Skin epidermis (tissue), 12 donors: Measurements from ENCODE around the gene PTGS1.

ENCODE experiments used
- H3K27ac ChIP-seq, 21 experiments: fragments of 200-600 bp; sonication (generic) in 11 of 21; one replicate each; pipeline ENCODE4 v1.5.0; 2020; ENCODE audit warnings: mild to moderate bottlenecking in 3 of 21, inconsistent platforms in 2 of 21, moderate library complexity in 2 of 21
- H3K4me3 ChIP-seq, 7 experiments: fragments of 200-600 bp; sonication (generic) in 2 of 7; one replicate each; pipeline ENCODE4 v1.5.0; 2020; ENCODE audit warnings: inconsistent platforms in 2 of 7, mild to moderate bottlenecking in 2 of 7, moderate library complexity in 1 of 7

Gene PTGS1

DNA sequence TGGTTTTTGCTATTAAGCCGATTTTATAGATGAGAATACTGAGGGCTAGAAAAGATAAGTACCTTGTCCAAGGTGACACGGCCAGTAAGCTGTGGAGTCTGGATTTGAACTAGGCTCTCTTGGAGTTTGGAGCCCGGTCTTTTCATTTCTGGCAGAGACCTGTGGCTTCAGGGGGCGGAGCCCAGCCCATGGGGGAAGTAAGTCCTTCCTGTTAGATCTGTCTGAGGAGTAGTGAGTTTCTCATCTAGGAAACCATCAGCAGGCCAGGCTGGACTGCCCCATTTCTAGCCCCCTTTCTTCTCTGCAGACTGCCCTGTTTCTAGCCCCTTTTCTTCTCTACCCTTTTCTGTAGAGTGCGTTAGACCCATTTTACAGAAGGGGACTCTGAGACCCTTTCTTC lies 521 bp upstream of the PTGS1 start:
- Histone ChIP-seq H3K4me3 (peak overlapping the region; percentile 22 to 52 (median 40)), H3K27ac (peak overlapping the region in 18 of 21 experiments; percentile 11 to 85 (median 60))

GRCh38 chr9:122371846-122372245 lies 1.0 kb downstream of the PTGS1 start:
- H3K27ac ChIP-seq, result peak overlapping the region in 2 of 21 experiments; percentile 14 to 85
- H3K4me3 ChIP-seq, result peak overlapping the region in 6 of 7 experiments; percentile 37 to 52 (median 42)

- no peak overlapping the region for H3K27ac ChIP-seq
Measured at GRCh38 chr9:122372856-122373845, 2.3 kb downstream of the PTGS1 start.

GRCh38 chr9:122374885-122375420 lies 4.1 kb downstream of the PTGS1 start:
- Histone ChIP-seq H3K27ac (peak overlapping the region in 9 of 21 experiments; percentile 10 to 50 (median 18)), H3K4me3 (no peak overlapping the region)

More at GRCh38 chr9:122372856-122373845, 2.3 kb downstream of the PTGS1 start:
- H3K4me3 ChIP-seq, result no peak overlapping the region

DNA sequence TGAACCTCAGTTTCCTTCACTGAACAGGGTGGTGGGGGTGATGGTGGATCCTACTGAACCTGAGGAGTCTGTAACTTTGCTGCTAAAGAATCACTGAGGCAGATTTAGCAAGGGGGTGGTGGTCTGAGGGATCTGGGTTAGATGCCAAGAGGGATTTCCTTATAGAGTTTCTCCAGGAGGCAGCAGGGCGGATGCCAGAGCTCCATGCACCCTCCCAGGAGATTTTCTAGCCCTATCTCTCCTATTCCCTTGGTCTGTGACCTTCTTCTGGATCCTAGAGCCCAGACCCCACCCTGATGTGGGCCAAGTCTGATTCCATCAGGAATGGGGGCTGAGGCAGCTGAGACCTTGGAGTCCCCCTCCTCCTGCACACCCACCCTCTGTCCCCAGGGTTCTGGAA lies 6.0 kb downstream of the PTGS1 start:
- Histone ChIP-seq H3K27ac (peak overlapping the region in 1 of 21 experiments; percentile 14), H3K4me3 (no peak overlapping the region)

DNA sequence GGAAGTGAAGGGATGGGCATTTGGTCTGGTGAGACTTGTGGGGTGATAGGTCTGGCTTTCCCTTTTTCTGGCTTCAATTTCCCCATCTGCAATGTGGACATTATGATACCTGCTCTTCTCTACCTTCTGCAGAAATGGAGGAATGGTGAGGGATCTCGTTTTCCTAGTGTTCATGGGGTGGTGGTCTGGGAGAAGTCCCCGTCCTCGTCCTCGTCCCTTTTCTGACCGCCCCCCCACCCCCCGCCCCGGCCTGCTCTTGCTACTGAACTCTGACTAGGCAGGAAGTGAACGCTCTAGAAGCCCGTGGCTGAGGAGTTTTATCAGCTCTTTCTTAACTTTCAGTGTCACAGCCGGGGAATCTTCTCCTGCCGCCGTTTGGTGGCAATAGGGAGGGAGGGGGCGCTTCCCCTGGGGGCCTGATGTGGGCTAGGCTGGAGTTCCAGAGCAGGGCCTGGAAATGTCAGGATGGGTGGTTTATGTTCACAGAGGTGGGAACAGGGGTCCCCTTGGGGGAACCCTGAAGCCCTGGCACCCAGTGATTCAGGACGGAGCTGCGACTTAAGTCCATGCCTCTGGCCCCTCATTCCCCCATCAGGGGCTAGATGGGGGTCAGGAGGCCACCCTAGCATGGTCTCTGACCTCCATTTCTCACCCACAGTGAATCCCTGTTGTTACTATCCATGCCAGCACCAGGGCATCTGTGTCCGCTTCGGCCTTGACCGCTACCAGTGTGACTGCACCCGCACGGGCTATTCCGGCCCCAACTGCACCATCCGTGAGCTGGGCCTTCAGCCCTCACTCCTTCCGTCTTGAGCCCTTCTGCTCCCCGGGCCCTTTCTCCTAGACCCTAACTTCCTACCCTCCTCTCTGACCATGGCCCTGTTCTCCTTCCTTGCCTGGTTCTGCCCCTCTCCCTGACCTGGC lies 6.7 kb downstream of the PTGS1 start:
- no peak overlapping the region for H3K4me3 ChIP-seq
- H3K27ac ChIP-seq, result no peak overlapping the region

DNA sequence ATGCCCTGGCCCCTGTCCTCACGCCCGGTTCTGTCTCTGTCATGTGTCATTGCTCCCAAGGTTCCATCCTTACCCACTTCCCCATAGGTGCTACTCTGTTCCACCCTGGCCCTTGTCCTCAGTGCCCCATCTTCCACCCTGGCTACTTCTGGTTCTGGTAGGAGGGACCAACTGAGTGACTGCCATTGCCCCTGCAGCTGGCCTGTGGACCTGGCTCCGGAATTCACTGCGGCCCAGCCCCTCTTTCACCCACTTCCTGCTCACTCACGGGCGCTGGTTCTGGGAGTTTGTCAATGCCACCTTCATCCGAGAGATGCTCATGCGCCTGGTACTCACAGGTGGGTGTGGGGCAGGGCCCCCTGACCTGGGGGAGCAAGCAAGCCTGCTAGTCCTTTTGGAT lies 7.4 kb downstream of the PTGS1 start:
- no peak overlapping the region for H3K4me3 ChIP-seq
- no peak overlapping the region for H3K27ac ChIP-seq

- H3K27ac ChIP-seq, result no peak overlapping the region
- H3K4me3 ChIP-seq, result no peak overlapping the region
Measured at GRCh38 chr9:122379340-122379739, 8.5 kb downstream of the PTGS1 start.

DNA sequence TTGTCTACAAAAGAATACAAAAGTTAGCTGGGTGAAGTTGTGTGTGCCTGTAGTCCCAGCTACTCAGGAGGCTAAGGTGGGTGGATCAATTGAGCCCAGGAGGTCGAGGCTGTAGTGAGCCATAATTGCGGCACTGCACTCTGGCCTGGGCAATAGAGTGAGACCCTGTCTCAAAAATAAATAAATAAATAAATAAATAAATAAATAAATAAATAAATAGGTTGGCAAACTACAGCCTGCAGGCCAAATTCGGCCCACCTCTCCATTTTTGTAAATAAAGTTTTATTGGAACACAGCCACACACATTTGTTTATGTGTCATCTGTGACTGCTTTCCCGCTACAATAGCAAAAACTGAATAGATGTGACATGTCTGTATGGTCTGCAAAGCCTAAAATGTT lies 9.5 kb downstream of the PTGS1 start:
- no peak overlapping the region for H3K27ac ChIP-seq
- H3K4me3 ChIP-seq, result no peak overlapping the region

GRCh38 chr9:122381206-122381950 lies 10.6 kb downstream of the PTGS1 start:
- H3K27ac ChIP-seq, result no peak overlapping the region
- H3K4me3 ChIP-seq, result no peak overlapping the region

GRCh38 chr9:122382901-122383850 lies 12.4 kb downstream of the PTGS1 start:
- Histone ChIP-seq H3K27ac (no peak overlapping the region), H3K4me3 (no peak overlapping the region)

- no peak overlapping the region for H3K4me3 ChIP-seq
- no peak overlapping the region for H3K27ac ChIP-seq
Measured at GRCh38 chr9:122383992-122384461, 13.2 kb downstream of the PTGS1 start.

DNA sequence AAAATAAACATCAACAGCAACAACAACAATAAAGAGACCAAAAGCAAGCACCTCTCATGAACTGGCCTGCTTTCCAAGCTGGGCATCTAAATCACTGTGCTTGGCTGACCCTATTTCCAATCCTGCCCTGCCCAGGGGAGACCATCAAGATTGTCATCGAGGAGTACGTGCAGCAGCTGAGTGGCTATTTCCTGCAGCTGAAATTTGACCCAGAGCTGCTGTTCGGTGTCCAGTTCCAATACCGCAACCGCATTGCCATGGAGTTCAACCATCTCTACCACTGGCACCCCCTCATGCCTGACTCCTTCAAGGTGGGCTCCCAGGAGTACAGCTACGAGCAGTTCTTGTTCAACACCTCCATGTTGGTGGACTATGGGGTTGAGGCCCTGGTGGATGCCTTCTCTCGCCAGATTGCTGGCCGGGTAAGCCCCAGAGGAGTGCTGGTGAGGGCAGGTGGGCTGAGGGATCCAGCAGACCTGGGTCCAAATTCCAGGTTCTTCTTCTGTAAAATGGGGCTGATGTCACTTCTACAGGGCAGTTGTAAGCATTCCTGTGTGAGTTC lies 15.6 kb downstream of the PTGS1 start:
- Histone ChIP-seq H3K27ac (no peak overlapping the region), H3K4me3 (no peak overlapping the region)

GRCh38 chr9:122387536-122387935 lies 16.7 kb downstream of the PTGS1 start:
- Histone ChIP-seq H3K4me3 (no peak overlapping the region), H3K27ac (no peak overlapping the region)

GRCh38 chr9:122389195-122389594 lies 18.4 kb downstream of the PTGS1 start:
- Histone ChIP-seq H3K27ac (peak overlapping the region in 1 of 21 experiments; percentile 44), H3K4me3 (no peak overlapping the region)

- Histone ChIP-seq H3K27ac (peak overlapping the region in 1 of 21 experiments; percentile 44), H3K4me3 (no peak overlapping the region)
Measured at GRCh38 chr9:122389799-122390481, 19.1 kb downstream of the PTGS1 start.

DNA sequence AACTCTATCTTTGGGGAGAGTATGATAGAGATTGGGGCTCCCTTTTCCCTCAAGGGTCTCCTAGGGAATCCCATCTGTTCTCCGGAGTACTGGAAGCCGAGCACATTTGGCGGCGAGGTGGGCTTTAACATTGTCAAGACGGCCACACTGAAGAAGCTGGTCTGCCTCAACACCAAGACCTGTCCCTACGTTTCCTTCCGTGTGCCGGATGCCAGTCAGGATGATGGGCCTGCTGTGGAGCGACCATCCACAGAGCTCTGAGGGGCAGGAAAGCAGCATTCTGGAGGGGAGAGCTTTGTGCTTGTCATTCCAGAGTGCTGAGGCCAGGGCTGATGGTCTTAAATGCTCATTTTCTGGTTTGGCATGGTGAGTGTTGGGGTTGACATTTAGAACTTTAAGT lies 21.5 kb downstream of the PTGS1 start:
- no peak overlapping the region for H3K4me3 ChIP-seq
- no peak overlapping the region for H3K27ac ChIP-seq
